ENCODE measurements around the gene VRTN.
A peak's percentile ranks its signal among the peaks of the same experiment; 100 is the strongest.

The VRTN gene

GRCh38 chr14:74302634-74303569 is 45.4 kb upstream of the VRTN start, which contains the start of gene ABCD4:
TSS of gene ABCD4 (minus strand) at chr14:74302934. CDS start at chr14:74302912, 22 bp downstream.
- WGBS (ENCODE audit: extremely low coverage, insufficient coverage, low lambda C conversion rate): no CpG with 5 or more reads among the region's 61 CpGs
- H3K18ac ChIP-seq (ENCODE audit: low read length): peak within 1 kb of the TSS; percentile 96

GRCh38 chr14:74308695-74309094 is 39.6 kb upstream of the VRTN start:
- no peak overlapping the region for H3K4me3 ChIP-seq (ENCODE audit: low read length)
- H3K79me2 ChIP-seq (ENCODE audit: control insufficient read depth, insufficient read depth, low read length): no peaks in the 10 kb centered on the region
- no peak overlapping the region for H3K56ac ChIP-seq (ENCODE audit: low read length)
- no peaks in the 10 kb centered on the region for H3K4me1 ChIP-seq (ENCODE audit: control insufficient read depth, low read depth, low read length)
- no peak overlapping the region for H3K4me2 ChIP-seq (ENCODE audit: low read length)
- H3K23ac ChIP-seq (ENCODE audit: low read length): no peak overlapping the region
- H3K36me3 ChIP-seq (ENCODE audit: control insufficient read depth, insufficient read depth, low read length): no peaks in the 10 kb centered on the region
- no peak overlapping the region for H3K18ac ChIP-seq (ENCODE audit: low read length)
- no peak overlapping the region for H2BK120ac ChIP-seq (ENCODE audit: low read depth, low read length)
- no peaks in the 10 kb centered on the region for H3K79me1 ChIP-seq (ENCODE audit: low read length)
- no peak overlapping the region for H2BK5ac ChIP-seq (ENCODE audit: low read length)
- H3K9ac ChIP-seq (ENCODE audit: low read length): no peak overlapping the region
- H3K4ac ChIP-seq (ENCODE audit: low read depth, low read length): no peak overlapping the region
- no peak overlapping the region for H3K27ac ChIP-seq (ENCODE audit: low read depth, low read length)
- H4K5ac ChIP-seq (ENCODE audit: low read length): no peak overlapping the region
- H3K27me3 ChIP-seq (ENCODE audit: insufficient read depth, low read length, poor library complexity): no peaks in the 10 kb centered on the region
- no peak overlapping the region for H2AK5ac ChIP-seq (ENCODE audit: low read length)
- no CpG with 5 or more reads among the region's 5 CpGs for WGBS (ENCODE audit: extremely low coverage, insufficient coverage, low lambda C conversion rate)
- DNase-seq: no peak
- H4K8ac ChIP-seq (ENCODE audit: low read depth, low read length): no peak overlapping the region
- no peak overlapping the region for H2BK15ac ChIP-seq (replicated peaks; ENCODE audit: low read depth)

More at GRCh38 chr14:74302634-74303569, 45.4 kb upstream of the VRTN start, which contains the start of gene ABCD4:
- peak within 1 kb of the TSS; percentile 96 for H3K4me2 ChIP-seq (ENCODE audit: low read length)
- peaks cover 4% of the 10 kb centered on the region for H3K36me3 ChIP-seq (ENCODE audit: control insufficient read depth, insufficient read depth, low read length)
- peak within 1 kb of the TSS; percentile 60 for H3K4ac ChIP-seq (ENCODE audit: low read depth, low read length)
- no peak within 1 kb of the TSS for H2BK5ac ChIP-seq (ENCODE audit: low read length)
- peak within 1 kb of the TSS; percentile 91 for H3K9ac ChIP-seq (ENCODE audit: low read length)
- peaks cover 15% of the 10 kb centered on the region for H3K79me1 ChIP-seq (ENCODE audit: low read length)
- H3K79me2 ChIP-seq (ENCODE audit: control insufficient read depth, insufficient read depth, low read length): peaks cover 31% of the 10 kb centered on the region
- peak within 1 kb of the TSS; percentile 85 for H3K4me3 ChIP-seq (ENCODE audit: low read length)
- H4K5ac ChIP-seq (ENCODE audit: low read length): peak within 1 kb of the TSS; percentile 6
- H4K8ac ChIP-seq (ENCODE audit: low read depth, low read length): peak within 1 kb of the TSS; percentile 78
- no peak within 1 kb of the TSS for H2BK15ac ChIP-seq (replicated peaks; ENCODE audit: low read depth)
- peak; percentile 98 for DNase-seq
- H2BK120ac ChIP-seq (ENCODE audit: low read depth, low read length): no peak within 1 kb of the TSS
- peak within 1 kb of the TSS; percentile 73 for H3K27ac ChIP-seq (ENCODE audit: low read depth, low read length)
- H3K56ac ChIP-seq (ENCODE audit: low read length): peak within 1 kb of the TSS; percentile 94
- peaks cover 2% of the 10 kb centered on the region for H3K4me1 ChIP-seq (ENCODE audit: control insufficient read depth, low read depth, low read length)
- no peak within 1 kb of the TSS for H2AK5ac ChIP-seq (ENCODE audit: low read length)
- no peaks in the 10 kb centered on the region for H3K27me3 ChIP-seq (ENCODE audit: insufficient read depth, low read length, poor library complexity)
- H3K23ac ChIP-seq (ENCODE audit: low read length): peak within 1 kb of the TSS; percentile 70

- Histone ChIP-seq H2BK5ac (ENCODE audit: low read length) (no peak overlapping the region), H4K5ac (ENCODE audit: low read length) (no peak overlapping the region), H2BK15ac (replicated peaks; ENCODE audit: low read depth) (no peak overlapping the region), H3K4me3 (ENCODE audit: low read length) (no peak overlapping the region), H2AK5ac (ENCODE audit: low read length) (no peak overlapping the region), H4K8ac (ENCODE audit: low read depth, low read length) (peak overlapping the region; percentile 56), H3K56ac (ENCODE audit: low read length) (peak overlapping the region; percentile 22), H3K79me2 (ENCODE audit: control insufficient read depth, insufficient read depth, low read length) (no peaks in the 10 kb centered on the region), H3K4me1 (ENCODE audit: control insufficient read depth, low read depth, low read length) (no peaks in the 10 kb centered on the region), H3K79me1 (ENCODE audit: low read length) (no peaks in the 10 kb centered on the region), H3K27me3 (ENCODE audit: insufficient read depth, low read length, poor library complexity) (no peaks in the 10 kb centered on the region), H3K23ac (ENCODE audit: low read length) (no peak overlapping the region), H3K9ac (ENCODE audit: low read length) (no peak overlapping the region), H3K4ac (ENCODE audit: low read depth, low read length) (no peak overlapping the region), H3K27ac (ENCODE audit: low read depth, low read length) (no peak overlapping the region), H3K18ac (ENCODE audit: low read length) (no peak overlapping the region), H3K36me3 (ENCODE audit: control insufficient read depth, insufficient read depth, low read length) (no peaks in the 10 kb centered on the region), H2BK120ac (ENCODE audit: low read depth, low read length) (no peak overlapping the region), H3K4me2 (ENCODE audit: low read length) (no peak overlapping the region)
- WGBS (ENCODE audit: extremely low coverage, insufficient coverage, low lambda C conversion rate): no CpG with 5 or more reads among the region's 8 CpGs
- no peak for DNase-seq
These were observed 38.9 kb upstream of the VRTN start for GRCh38 chr14:74309125-74310022.

GRCh38 chr14:74312161-74312560 is 36.1 kb upstream of the VRTN start:
- no peak overlapping the region for H3K23ac ChIP-seq (ENCODE audit: low read length)
- H3K4me2 ChIP-seq (ENCODE audit: low read length): no peak overlapping the region
- H2AK5ac ChIP-seq (ENCODE audit: low read length): no peak overlapping the region
- no peak for DNase-seq
- H3K27me3 ChIP-seq (ENCODE audit: insufficient read depth, low read length, poor library complexity): no peaks in the 10 kb centered on the region
- H2BK15ac ChIP-seq (replicated peaks; ENCODE audit: low read depth): no peak overlapping the region
- H3K18ac ChIP-seq (ENCODE audit: low read length): no peak overlapping the region
- H3K4ac ChIP-seq (ENCODE audit: low read depth, low read length): no peak overlapping the region
- no peak overlapping the region for H4K8ac ChIP-seq (ENCODE audit: low read depth, low read length)
- H3K9ac ChIP-seq (ENCODE audit: low read length): no peak overlapping the region
- H3K27ac ChIP-seq (ENCODE audit: low read depth, low read length): no peak overlapping the region
- no peaks in the 10 kb centered on the region for H3K4me1 ChIP-seq (ENCODE audit: control insufficient read depth, low read depth, low read length)
- no peak overlapping the region for H3K4me3 ChIP-seq (ENCODE audit: low read length)
- H3K56ac ChIP-seq (ENCODE audit: low read length): no peak overlapping the region
- H3K79me2 ChIP-seq (ENCODE audit: control insufficient read depth, insufficient read depth, low read length): no peaks in the 10 kb centered on the region
- H4K5ac ChIP-seq (ENCODE audit: low read length): no peak overlapping the region
- H3K79me1 ChIP-seq (ENCODE audit: low read length): no peaks in the 10 kb centered on the region
- WGBS (ENCODE audit: extremely low coverage, insufficient coverage, low lambda C conversion rate): no CpG with 5 or more reads among the region's 2 CpGs
- H3K36me3 ChIP-seq (ENCODE audit: control insufficient read depth, insufficient read depth, low read length): no peaks in the 10 kb centered on the region
- H2BK120ac ChIP-seq (ENCODE audit: low read depth, low read length): no peak overlapping the region
- no peak overlapping the region for H2BK5ac ChIP-seq (ENCODE audit: low read length)

GRCh38 chr14:74313601-74314000 is 34.7 kb upstream of the VRTN start:
- Histone ChIP-seq H2BK15ac (replicated peaks; ENCODE audit: low read depth) (no peak overlapping the region), H3K36me3 (ENCODE audit: control insufficient read depth, insufficient read depth, low read length) (no peaks in the 10 kb centered on the region), H3K4me3 (ENCODE audit: low read length) (no peak overlapping the region), H3K27ac (ENCODE audit: low read depth, low read length) (no peak overlapping the region), H3K23ac (ENCODE audit: low read length) (no peak overlapping the region), H3K9ac (ENCODE audit: low read length) (no peak overlapping the region), H2BK120ac (ENCODE audit: low read depth, low read length) (no peak overlapping the region), H3K79me1 (ENCODE audit: low read length) (no peaks in the 10 kb centered on the region), H3K56ac (ENCODE audit: low read length) (no peak overlapping the region), H2AK5ac (ENCODE audit: low read length) (no peak overlapping the region), H3K4me1 (ENCODE audit: control insufficient read depth, low read depth, low read length) (no peaks in the 10 kb centered on the region), H4K5ac (ENCODE audit: low read length) (no peak overlapping the region), H3K27me3 (ENCODE audit: insufficient read depth, low read length, poor library complexity) (no peaks in the 10 kb centered on the region), H3K4ac (ENCODE audit: low read depth, low read length) (no peak overlapping the region), H4K8ac (ENCODE audit: low read depth, low read length) (no peak overlapping the region), H3K79me2 (ENCODE audit: control insufficient read depth, insufficient read depth, low read length) (no peaks in the 10 kb centered on the region), H3K18ac (ENCODE audit: low read length) (peak overlapping the region; percentile 52), H3K4me2 (ENCODE audit: low read length) (no peak overlapping the region), H2BK5ac (ENCODE audit: low read length) (no peak overlapping the region)
- WGBS (ENCODE audit: extremely low coverage, insufficient coverage, low lambda C conversion rate): no CpG with 5 or more reads among the region's 5 CpGs
- no peak for DNase-seq
